GM12878 (cell line): Measurements from ENCODE around the gene FBXW9. TPM values are rescaled to one million over a fixed set of nuclear protein-coding genes. Genes with fewer than 3 reads are reported as not detected.

Source experiments
- ATAC-seq: fragments of 200-7000 bp; cut with Tn5 transposase; 3 replicates; pipeline ENCODE4 v1.9.1; 2020; ENCODE audit warnings: mild to moderate bottlenecking, moderate library complexity
- BruUV-seq: library from RNA; stranded (reverse); fragments of 400-500 nt; replicated peaks from 2 replicates; lab custom pipeline; 2021; lab: Mats Ljungman, UMichigan
- CTCF ChIA-PET: fragments of 300-600 bp; sonication (Branson Sonifier 250); formaldehyde crosslinking; extraction: SDS; loops from one replicate; lab custom pipeline; 2021; ENCODE audit warnings: inconsistent platforms; lab: Yijun Ruan, JAX
- POLR2A ChIA-PET: fragments of 350-600 bp; formaldehyde crosslinking; extraction: SDS; loops from one replicate; lab custom pipeline; 2021; ENCODE audit warnings: inconsistent platforms; lab: Charles Lee
- RAD21 ChIA-PET: fragments of 300-600 bp; sonication (Branson Sonifier 250); formaldehyde crosslinking; loops from one replicate; lab custom pipeline; 2023; ENCODE audit warnings: antibody characterized with exemption; ENCODE audit not compliant: unreplicated experiment; lab: Charles Lee
- SMC1A ChIA-PET: fragments of 300-600 bp; sonication (Branson Sonifier 250); formaldehyde crosslinking; loops from one replicate; lab custom pipeline; 2023; ENCODE audit not compliant: unreplicated experiment, uncharacterized antibody; lab: Charles Lee
- DNase-seq: peaks from one replicate; pipeline ENCODE4 v3.0.0-alpha.2; 2011; ENCODE audit warnings: low read depth, low spot score
- FAIRE-seq: peaks from 3 replicates; lab custom pipeline; 2011; peaks lifted over from hg19 to GRCh38; lab: Jason Lieb, UNC
- H2AFZ ChIP-seq: 2 replicates; pipeline ENCODE4 v1.6.0; 2011; ENCODE audit warnings: low read depth, low read length, control low read depth; ENCODE audit not compliant: control insufficient read depth
- H3K27ac ChIP-seq: 2 replicates; pipeline ENCODE4 v1.5.1; 2011; ENCODE audit warnings: control low read depth; ENCODE audit not compliant: control insufficient read depth, insufficient read depth
- H3K27me3 ChIP-seq, 2 experiments: replicated peaks in 1 of 2; 2 replicates each; pipeline versions ENCODE4 v1.6.0 to v1.6.1; 2011; ENCODE audit warnings: low read length in 1 of 2; ENCODE audit not compliant: control insufficient read depth in 2 of 2, insufficient read depth in 2 of 2
- H3K36me3 ChIP-seq, 2 experiments: 2 replicates each; pipeline ENCODE4 v1.5.1; 2011; ENCODE audit warnings: low read length in 1 of 2; ENCODE audit not compliant: control insufficient read depth in 2 of 2, insufficient read depth in 2 of 2
- H3K4me1 ChIP-seq: 2 replicates; pipeline ENCODE4 v1.6.1; 2011; ENCODE audit warnings: mild to moderate bottlenecking, low read length, moderate library complexity, mixed read lengths; ENCODE audit not compliant: control insufficient read depth, insufficient read depth
- H3K4me2 ChIP-seq: 2 replicates; pipeline ENCODE4 v1.6.0; 2011; ENCODE audit warnings: control low read depth; ENCODE audit not compliant: control insufficient read depth, insufficient read depth
- H3K4me3 ChIP-seq: fragments of 200-600 bp; sonication (generic); 2 replicates; pipeline ENCODE4 v1.5.1; 2016
- H3K79me2 ChIP-seq: 2 replicates; pipeline ENCODE4 v1.6.0; 2011; ENCODE audit warnings: low read length; ENCODE audit not compliant: control insufficient read depth, insufficient read depth
- H3K9ac ChIP-seq: 2 replicates; pipeline ENCODE4 v1.8.0; 2011; ENCODE audit warnings: low read length, control low read depth, mixed read lengths; ENCODE audit not compliant: control insufficient read depth, insufficient read depth
- H3K9me3 ChIP-seq: replicated peaks from 3 replicates; pipeline ENCODE4 v1.5.1; 2011; ENCODE audit warnings: mild to moderate bottlenecking, low read length; ENCODE audit not compliant: control insufficient read depth, insufficient read depth
- H4K20me1 ChIP-seq: 2 replicates; pipeline ENCODE4 v1.6.0; 2011; ENCODE audit not compliant: control insufficient read depth, insufficient read depth
- BMI1 ChIP-seq: fragments of 450-650 bp; IDR thresholded peaks from 2 replicates; pipeline ENCODE4 v1.6.1; 2016; ENCODE audit warnings: mild to moderate bottlenecking, moderate library complexity, borderline replicate concordance
- CREM ChIP-seq: IDR thresholded peaks from 2 replicates; pipeline ENCODE4 v1.6.1; 2014; ENCODE audit warnings: antibody characterized with exemption, low read depth
- EP300 ChIP-seq, 2 experiments: fragments of 150-350 bp in 1 of 2; IDR thresholded peaks; 2 replicates each; pipeline ENCODE4 v1.6.1; 2011 to 2012; ENCODE audit warnings: low read depth in 2 of 2, low read length in 2 of 2, borderline replicate concordance in 1 of 2, improper control_type of control experiment in 1 of 2, inconsistent platforms in 1 of 2; ENCODE audit not compliant: control insufficient read depth in 1 of 2
- FOXM1 ChIP-seq: IDR thresholded peaks from 2 replicates; pipeline ENCODE4 v1.6.1; 2012; ENCODE audit warnings: low read depth, mild to moderate bottlenecking, inconsistent platforms, low read length, moderate library complexity
- JUNB ChIP-seq: IDR thresholded peaks from 2 replicates; pipeline ENCODE4 v1.6.1; 2016; ENCODE audit warnings: antibody characterized with exemption, mild to moderate bottlenecking
- LARP7 ChIP-seq: fragments of 450-650 bp; IDR thresholded peaks from 2 replicates; pipeline ENCODE4 v1.6.1; 2017; ENCODE audit warnings: mild to moderate bottlenecking
- NBN ChIP-seq: fragments of 450-650 bp; IDR thresholded peaks from 2 replicates; pipeline ENCODE4 v1.6.1; 2016
- POLR2A ChIP-seq: IDR thresholded peaks from 2 replicates; pipeline ENCODE4 v1.6.1; 2011; ENCODE audit warnings: low read depth, mild to moderate bottlenecking, low read length
- RELA ChIP-seq: fragments of 450-650 bp; IDR thresholded peaks from 2 replicates; pipeline ENCODE4 v1.8.0; 2014; ENCODE audit warnings: borderline replicate concordance; ENCODE audit not compliant: partially characterized antibody
- RFX5 ChIP-seq: IDR thresholded peaks from 2 replicates; pipeline ENCODE4 v1.6.1; 2011; ENCODE audit warnings: low read depth, low read length, improper control_type of control experiment
- SIX5 ChIP-seq: IDR thresholded peaks from 2 replicates; pipeline ENCODE4 v1.6.1; 2011; ENCODE audit warnings: mild to moderate bottlenecking, low read depth, low read length, moderate library complexity; ENCODE audit not compliant: severe bottlenecking
- SMAD1 ChIP-seq: fragments of 450-650 bp; IDR thresholded peaks from 2 replicates; pipeline ENCODE4 v1.6.1; 2018; ENCODE audit warnings: mild to moderate bottlenecking, low read depth; ENCODE audit not compliant: partially characterized antibody
- TCF7 ChIP-seq: IDR thresholded peaks from 2 replicates; pipeline ENCODE4 v1.6.1; 2014; ENCODE audit warnings: antibody characterized with exemption, borderline replicate concordance
- ZBTB40 ChIP-seq: fragments of 450-650 bp; IDR thresholded peaks from 2 replicates; pipeline ENCODE4 v1.6.1; 2016; ENCODE audit warnings: mild to moderate bottlenecking, moderate library complexity, borderline replicate concordance
- WGBS: methylation state at CpG from one replicate; pipeline ENCODE4 v1.1.6; 2016; ENCODE audit warnings: low lambda C conversion rate; ENCODE audit not compliant: insufficient replicate concordance, insufficient coverage; ENCODE audit errors: missing lambda C conversion rate; 5-methylcytosine and 5-hydroxymethylcytosine counted together
- in situ Hi-C: fragments of 300-500 bp; cut with MboI; formaldehyde crosslinking; loops from 9 replicates; pipeline ENCODE4 v1.14.3; 2018; ENCODE audit warnings: mixed read lengths
- intact Hi-C: fragments of 100-400 bp; cut with micrococcal nuclease; formaldehyde crosslinking; loops from one replicate; pipeline ENCODE4 v1.14.2; 2022; ENCODE audit not compliant: unreplicated experiment
- polyA plus RNA-seq, 11 experiments: library from polyadenylated mRNA; depleted of rRNA in 4 of 11; unstranded in 6 of 11; stranded (reverse) in 5 of 11; fragments of >200 nt; fragmentation: Nextera tagmentation in 4 of 11; fragmentation: Illumina TruSeq in 1 of 11; extraction: Ambion mirVana in 4 of 11; extraction: Trizol in 1 of 11; gene quantifications; 1 replicate in 1 of 11; 2 replicates in 10 of 11; pipeline versions ENCODE4 v1.2.1 to v1.2.3, GENCODE V29; 2011 to 2016; ENCODE audit warnings: inconsistent platforms in 2 of 11, missing spikeins in 2 of 11, low read depth in 1 of 11
- total RNA-seq, 4 experiments: library from RNA; depleted of rRNA in 3 of 4; stranded (reverse); fragments of >200 nt in 3 of 4; fragmentation: Illumina TruSeq in 1 of 4; extraction: Trizol in 1 of 4; gene quantifications; 2 replicates each; pipeline versions ENCODE4 v1.2.1 to v1.2.3, GENCODE V29; 2013 to 2021

FBXW9 gene
- total and polyA plus RNA-seq, 10 of the 15 experiments (the other 5 are each of a cell fraction or from before 2014, with no cell fraction given): 0.21 to 14.8 (median 7.3) TPM

GRCh38 chr19:12727745-12728433 lies 31.5 kb upstream of the FBXW9 start:
- FAIRE-seq: no peak

GRCh38 chr19:12726988-12727316 lies 30.5 kb upstream of the FBXW9 start:
- no TSS peak for BruUV-seq
- no peaks in the 10 kb centered on the region for H3K9me3 ChIP-seq
- WGBS: 66% methylated on average over 2 of the region's 2 CpGs
- DNase-seq (no peak), ATAC-seq (no peak), FAIRE-seq (no peak)
- 0 out of 2 replicates have a peak, but pooled peaks cover 6% of the 10 kb centered on the region for H4K20me1 ChIP-seq
- H3K27me3 ChIP-seq: no peaks in the 10 kb centered on the region
- in situ Hi-C loops (no loop called here), intact Hi-C loops (no loop called here)
- no peak overlapping the region for H3K27ac ChIP-seq
- no peak overlapping the region for H3K9ac ChIP-seq
- peaks cover 25% of the 10 kb centered on the region in 2 experiments; a peak in 3 of 4 replicates for H3K36me3 ChIP-seq
- H2AFZ ChIP-seq: no peak overlapping the region
- no peak overlapping the region for H3K4me3 ChIP-seq
- H3K4me1 ChIP-seq: peaks cover 15% of the 10 kb centered on the region
- ChIA-PET SMC1A (interaction anchor here (0.6 to 1.3 kb wide), 2 partner anchors 9 to 28 kb away, joined by 3 to 4 read pairs; no protein-coding TSS in a partner anchor), RAD21 (no interaction called here), CTCF (interaction anchor here (0.6 to 1.4 kb wide), 4 partner anchors 9 to 100 kb away, joined by 3 to 4 read pairs (median 3); partner anchors contain the start of gene GET3), POLR2A (interaction anchor here (0.6 kb wide), 1 partner anchor 13 kb away, joined by 3 read pairs; no protein-coding TSS in a partner anchor)
- peaks cover 31% of the 10 kb centered on the region for H3K79me2 ChIP-seq
- H3K4me2 ChIP-seq: no peak overlapping the region
- TF ChIP-seq JUNB (no peak), TCF7 (no peak), ZBTB40 (no peak), RELA (no peak), NBN (no peak), LARP7 (no peak), CREM (no peak), FOXM1 (no peak), EP300 (IDR thresholded peaks at IDR 0.05; ENCODE audit: borderline replicate concordance in 1 of 2, control insufficient read depth in 1 of 2, low read depth in 2 of 2, low read length in 2 of 2) (no peak), SIX5 (no peak), RFX5 (no peak), SMAD1 (no peak)

More at GRCh38 chr19:12727745-12728433, 31.5 kb upstream of the FBXW9 start:
- H3K4me2 ChIP-seq: no peak overlapping the region
- ATAC-seq (no peak), DNase-seq (no peak)
- intact Hi-C loops: no loop called here
- H3K9ac ChIP-seq: no peak overlapping the region
- H3K27me3 ChIP-seq: no peaks in the 10 kb centered on the region
- in situ Hi-C loops: no loop called here
- 85% methylated on average over 9 of the region's 9 CpGs for WGBS
- peaks cover 32% of the 10 kb centered on the region for H3K79me2 ChIP-seq
- TF ChIP-seq POLR2A (0 out of 2 replicates have a peak, but pooled peaks have one; percentile 28), BMI1 (no peak)
- CTCF ChIA-PET: interaction anchor here (1.2 kb wide), 1 partner anchor 9 kb away, joined by 4 read pairs; the partner anchor contains the start of gene GET3
- H4K20me1 ChIP-seq: peaks cover 7% of the 10 kb centered on the region; the same call in 1 of the 2 replicates
- RAD21 ChIA-PET: no interaction called here
- no TSS peak for BruUV-seq
- H3K36me3 ChIP-seq: peaks cover 25 to 26% of the 10 kb centered on the region in 2 experiments; a peak in 3 of 4 replicates
- no peak overlapping the region for H2AFZ ChIP-seq
- H3K27ac ChIP-seq: no peak overlapping the region
- H3K4me3 ChIP-seq: no peak overlapping the region
- SMC1A ChIA-PET: interaction anchor here (0.5 kb wide), 1 partner anchor 161 kb away, joined by 3 read pairs; no protein-coding TSS in a partner anchor
- no peaks in the 10 kb centered on the region for H3K9me3 ChIP-seq
- POLR2A ChIA-PET: no interaction called here
- H3K4me1 ChIP-seq: peaks cover 21% of the 10 kb centered on the region
